Stimulated activated CD4-positive, alpha-beta T cell treated with anti-CD3 and anti-CD28 coated beads, Interleukin-1b, Interleukin-23, amount 100 ng/mL, for 1 hour (primary cell): ENCODE data around the gene MAGI3.
"Not testable (repeated sequence)": the region's sequence is repeated elsewhere in the genome, so short reads cannot be mapped to it uniquely, and the experiment has no call there.

Experiments used
- DNase-seq, 2 donors: peaks; one replicate each; pipeline ENCODE4 v3.0.0-alpha.2; 2020; ENCODE audit warnings: low read depth in 2 of 2

The MAGI3 gene

DNA sequence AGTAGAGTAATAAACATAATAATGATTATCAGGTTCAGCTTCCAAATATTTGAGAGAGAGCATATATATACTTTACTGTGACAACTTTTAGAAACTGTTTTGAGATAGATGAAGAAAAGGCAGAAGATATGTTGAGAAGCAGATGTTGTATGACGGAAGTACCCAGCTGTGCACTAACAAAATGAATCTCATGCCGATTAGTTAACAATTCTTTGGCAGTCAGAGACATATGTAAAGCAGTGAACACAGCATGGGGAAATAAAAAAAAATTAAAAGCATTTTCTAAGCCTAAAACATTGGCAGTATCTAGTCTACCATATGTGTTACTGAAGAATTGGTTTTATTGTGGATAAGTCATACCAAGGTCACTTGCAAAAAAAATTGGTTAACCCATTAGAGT lies 51.8 kb downstream of the MAGI3 start:
- DNase-seq = no peak

DNA sequence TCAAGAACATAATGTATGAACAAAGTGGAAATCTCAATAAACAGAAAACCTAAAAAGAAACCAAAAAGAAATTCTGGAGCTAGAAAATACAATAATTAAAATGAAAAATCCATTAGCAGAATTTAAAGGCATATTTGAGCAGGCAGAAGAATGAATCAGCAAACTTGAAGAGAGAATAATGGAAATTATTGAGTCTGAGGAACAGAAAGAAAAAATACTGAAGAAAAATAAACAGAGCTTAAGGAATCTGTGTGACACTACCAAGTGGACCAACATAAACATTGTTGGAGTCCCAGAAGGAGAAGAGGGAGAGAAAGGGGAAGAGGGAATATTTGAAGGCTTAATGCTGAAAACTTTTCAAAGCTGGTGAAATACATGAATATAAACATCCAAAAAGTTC lies 54.5 kb downstream of the MAGI3 start:
- DNase-seq = no peak

DNA sequence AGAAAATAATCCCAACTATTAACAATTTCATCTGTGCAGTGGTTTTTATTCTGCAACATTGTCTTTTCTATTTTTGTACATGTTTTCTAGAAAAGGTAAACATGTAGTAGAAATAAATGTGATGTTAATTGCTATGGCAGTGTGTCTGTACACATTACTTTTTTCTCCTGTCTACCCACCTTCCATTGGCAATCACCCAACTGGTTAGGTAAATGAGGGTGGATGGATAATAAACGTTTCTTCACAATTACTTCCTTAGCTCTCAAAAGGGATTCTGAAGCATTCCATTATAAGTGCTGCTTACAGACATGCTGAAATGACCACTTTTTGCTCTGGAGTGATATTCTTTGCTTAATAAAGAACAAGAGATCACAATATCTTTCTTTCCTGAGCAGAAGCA lies 61.4 kb downstream of the MAGI3 start:
- no peak for DNase-seq

DNA sequence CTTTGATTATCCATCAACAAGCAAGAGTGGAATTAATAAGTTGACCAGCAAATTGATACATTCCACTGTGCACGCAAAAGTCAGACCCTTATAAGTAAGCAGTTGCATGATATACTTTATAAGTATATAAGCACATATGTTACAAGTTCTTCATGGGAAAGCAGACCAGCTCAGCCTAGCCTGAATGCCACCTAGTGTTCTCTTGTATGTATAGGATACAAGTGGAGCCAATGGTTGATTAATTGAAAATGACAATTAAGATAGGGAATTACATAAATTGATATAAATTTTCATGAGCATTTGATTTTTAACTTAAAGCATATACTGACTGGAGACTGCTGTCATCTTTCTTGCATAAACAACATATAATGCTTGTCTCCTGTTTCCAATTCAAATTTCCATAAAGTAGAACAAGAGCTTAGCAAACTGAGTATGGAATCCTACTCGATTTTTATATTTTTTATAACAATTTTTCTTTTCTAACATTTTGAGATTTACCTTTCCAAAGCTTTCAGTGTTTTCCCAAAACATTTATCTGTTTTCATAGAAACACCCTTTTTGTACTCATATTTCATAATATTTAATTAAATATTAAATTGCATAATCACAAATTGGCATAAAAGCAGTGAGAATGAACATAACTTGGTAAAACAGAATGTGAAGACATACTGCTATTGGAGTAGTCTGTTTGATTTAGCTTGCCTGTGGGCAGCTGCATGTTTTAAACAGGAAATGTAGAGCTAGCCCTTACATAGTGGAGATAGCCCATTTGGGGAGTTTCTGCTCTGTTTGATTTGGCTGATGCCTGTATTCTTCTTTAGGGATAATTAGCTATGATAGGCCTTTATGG lies 62.8 kb downstream of the MAGI3 start:
- DNase-seq = no peak

DNA sequence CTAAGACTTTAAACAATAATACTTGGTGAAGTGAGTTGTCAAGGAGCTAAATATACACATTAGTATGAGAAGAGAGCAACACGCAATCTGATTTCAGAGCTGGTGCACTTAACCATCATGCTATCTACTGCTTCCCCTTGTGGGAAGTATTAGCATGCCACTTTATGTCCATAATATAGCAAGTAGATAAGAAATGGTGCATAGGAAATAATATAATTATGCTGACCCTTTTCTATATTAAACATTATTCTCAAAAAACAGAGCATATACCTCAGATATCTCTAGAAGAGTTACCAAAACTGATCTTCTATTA lies 63.4 kb downstream of the MAGI3 start:
- no peak for DNase-seq

DNA sequence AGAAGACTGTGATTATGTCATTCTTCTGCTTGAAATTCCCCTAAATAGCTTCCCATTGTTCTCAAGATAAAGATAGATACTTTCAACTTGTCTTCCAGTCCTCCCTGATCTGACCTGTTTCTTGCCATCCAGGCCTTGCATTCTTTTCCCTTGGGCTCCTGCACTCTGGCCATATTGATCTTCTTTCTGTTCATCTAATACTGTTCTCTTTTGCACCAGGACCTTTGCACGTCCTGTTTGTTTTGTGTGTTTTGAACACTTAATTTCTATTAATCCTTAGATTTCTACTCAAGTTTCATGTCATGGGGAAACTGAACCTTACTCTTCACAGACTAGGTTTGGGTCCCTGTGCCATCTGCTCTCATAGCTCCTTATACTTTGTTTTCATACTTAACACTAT lies 65.1 kb downstream of the MAGI3 start:
- no peak for DNase-seq

DNA sequence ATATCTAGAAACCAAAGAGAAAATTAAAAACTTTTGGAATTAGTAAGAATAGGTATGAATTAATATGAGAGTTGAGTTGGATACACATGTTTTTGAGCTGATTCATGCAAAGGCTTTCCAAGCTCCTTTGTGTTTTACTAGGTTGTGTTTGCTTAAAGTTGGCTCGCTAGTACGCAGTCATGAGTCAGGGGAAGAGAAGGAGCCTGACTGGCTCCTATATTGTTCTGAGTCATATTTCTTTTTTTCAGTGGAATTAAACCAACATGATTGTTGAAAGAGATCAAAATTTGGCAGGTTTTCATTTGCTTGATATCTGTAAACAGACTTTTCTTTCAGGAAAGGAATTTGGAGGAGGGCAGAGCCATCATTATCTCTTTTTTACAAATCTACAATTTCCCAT lies 66.7 kb downstream of the MAGI3 start:
- DNase-seq = no peak

DNA sequence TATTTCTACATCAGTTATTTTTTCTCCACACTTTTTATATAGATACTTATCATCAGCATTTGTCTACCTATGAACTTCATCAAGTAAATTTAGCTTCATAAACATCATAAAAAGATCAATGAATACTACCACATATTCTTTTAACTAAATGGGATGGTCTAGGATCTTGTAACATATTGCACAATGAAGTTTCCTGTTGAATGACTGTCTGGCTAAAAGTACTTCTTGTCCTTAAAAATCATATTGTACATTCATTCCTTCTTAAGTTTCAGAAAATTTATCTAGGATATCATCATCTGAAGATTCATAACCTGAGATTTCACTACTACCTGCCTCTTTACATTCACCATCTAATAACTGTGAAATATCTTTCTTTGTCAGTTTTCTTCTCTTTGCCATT lies 69.0 kb downstream of the MAGI3 start:
- DNase-seq = no peak

DNA sequence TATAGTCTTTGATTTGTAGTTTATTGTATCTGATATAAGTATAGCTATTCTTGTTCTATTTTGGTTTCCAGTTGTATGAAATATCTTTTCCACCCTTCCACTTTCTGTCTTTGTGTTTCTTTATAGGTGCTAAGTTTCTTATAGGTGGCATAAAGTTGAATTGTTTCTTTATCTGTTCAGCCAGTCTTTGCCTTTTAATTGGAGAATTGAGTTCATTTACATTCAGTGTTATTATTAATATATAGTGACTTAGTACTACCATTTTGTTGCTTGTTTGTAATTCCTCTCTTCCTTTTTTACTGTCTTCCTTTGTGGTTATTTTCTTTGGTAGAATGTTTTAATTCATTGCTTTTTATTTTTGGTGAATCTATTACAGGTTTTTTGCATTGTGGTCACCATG lies 77.7 kb downstream of the MAGI3 start:
- DNase-seq = no peak

DNA sequence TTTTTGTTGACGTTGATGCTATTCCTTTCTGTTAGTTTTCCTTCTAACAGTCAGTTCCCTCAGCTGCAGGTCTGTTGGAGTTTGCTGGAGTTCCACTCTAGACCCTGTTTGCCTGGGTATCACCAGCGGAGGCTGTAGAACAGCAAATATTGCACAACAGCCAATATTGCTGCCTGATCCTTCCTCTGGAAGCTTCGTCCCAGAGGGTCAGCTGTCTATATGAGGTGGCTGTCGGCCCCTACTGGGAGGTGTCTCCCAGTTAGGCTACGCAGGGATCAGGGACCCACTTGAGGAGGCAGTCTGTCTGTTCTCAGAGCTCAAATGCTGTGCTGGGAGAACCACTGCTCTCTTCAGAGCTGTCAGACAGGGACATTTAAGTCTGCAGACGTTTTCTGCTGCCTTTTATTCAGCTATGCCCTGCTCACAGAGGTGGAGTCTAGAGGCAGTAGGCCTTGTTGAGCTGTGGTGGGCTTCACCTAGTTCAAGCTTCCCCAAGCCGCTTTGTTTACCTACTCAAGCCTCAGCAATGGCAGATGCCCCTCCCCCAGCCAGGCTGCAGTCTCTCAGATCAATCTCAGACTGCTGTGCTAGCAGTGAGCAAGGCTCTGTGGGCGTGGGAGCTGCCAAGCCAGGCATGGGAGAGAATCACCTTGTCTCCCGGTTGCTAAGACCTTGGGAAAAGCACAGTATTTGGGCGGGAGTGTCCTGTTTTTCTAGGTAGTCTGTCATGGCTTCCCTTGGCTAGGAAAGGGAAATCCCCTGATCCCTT lies 88.3 kb downstream of the MAGI3 start:
- not testable (repeated sequence) for DNase-seq

DNA sequence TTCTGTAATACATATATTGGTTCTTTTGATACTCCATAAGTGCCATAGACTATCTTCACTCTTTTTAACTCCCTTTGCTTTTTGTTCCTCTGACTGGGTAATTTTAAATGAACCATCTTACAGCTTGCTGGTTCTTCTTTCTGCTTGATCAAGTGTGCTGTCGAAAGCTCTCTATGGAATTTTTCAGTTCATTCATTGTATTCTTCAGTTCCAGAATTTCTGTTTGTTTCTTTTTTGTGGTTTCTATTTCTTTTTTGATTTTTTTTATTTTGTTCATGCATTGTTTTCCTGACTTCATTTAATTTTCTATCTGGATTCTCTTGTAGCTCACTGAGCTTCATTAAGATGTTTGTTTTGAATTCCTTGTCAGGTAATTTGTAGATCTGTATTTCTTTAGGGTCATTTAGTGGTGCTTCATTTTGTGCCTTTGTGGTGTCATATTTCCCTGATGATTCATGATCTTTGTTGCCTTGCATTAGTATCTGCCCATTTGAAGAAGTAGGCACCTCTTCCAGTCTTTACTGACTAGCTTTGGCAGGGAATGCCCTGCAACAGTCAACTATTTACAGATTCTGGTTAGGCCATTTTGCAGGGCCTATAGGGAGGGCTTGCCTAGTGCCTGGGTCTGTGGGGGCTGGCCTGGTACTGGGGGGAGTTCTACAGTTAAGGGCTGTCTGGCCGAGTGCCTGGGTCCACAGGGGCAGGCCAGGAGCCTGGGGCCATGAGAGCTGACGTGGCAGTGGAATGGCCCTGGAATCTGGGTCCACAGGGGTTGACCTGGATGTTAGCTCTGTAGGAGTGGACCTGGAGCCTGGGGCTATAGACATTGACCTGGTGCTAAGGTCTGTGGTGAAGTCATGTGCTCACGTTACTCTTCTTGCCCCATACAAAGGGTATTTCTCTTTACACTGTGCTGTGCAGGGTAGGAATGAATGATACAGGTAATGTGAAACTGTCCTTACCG lies 89.7 kb downstream of the MAGI3 start:
- DNase-seq = no peak

DNA sequence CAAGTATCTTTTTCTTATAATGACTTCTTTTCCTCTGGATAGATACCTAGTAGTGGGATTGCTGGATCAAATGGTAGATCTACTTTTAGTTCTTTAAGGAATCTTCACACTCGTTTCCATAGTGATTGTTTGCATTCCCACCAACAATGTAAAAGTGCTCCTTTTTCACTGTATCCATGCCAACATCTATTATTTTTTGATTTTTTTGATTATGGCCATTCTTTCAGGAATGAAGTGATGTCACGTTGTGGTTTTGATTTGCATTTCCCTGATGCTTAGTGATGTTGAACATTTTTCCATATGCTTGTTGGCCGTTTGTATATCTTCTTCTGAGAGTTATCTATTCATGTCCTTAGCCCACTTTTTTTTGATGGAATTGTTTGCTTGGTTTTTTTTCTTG lies 94.8 kb downstream of the MAGI3 start:
- not testable (repeated sequence) for DNase-seq

DNA sequence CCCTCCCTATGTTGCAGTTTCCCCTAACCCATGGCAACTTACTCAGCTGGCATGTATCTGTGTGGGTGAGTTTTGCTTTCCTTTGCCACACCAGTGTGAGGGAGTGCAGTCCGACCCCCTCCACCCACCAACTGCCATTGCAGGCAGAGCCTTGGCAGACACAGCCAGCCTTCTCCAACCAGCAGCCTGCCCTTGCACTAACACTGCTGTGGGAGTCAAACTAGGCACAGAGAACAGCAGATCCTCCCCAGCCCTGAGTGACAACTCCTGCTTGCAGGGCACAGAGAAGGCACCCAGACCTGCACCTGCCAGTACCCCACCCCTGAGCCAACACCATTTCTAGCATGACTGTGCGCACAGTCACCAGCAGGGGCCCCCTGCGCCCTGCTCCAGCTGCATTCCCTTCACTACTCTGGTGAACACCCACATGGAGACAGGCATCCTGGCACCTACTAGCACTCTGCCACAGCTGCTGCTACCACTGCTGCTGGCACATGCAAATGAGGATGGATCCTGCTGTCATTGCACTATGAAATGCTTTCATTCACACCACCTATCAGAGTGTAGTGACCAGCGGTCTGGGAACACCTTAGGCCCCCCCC lies 98.4 kb downstream of the MAGI3 start:
- DNase-seq = no peak

DNA sequence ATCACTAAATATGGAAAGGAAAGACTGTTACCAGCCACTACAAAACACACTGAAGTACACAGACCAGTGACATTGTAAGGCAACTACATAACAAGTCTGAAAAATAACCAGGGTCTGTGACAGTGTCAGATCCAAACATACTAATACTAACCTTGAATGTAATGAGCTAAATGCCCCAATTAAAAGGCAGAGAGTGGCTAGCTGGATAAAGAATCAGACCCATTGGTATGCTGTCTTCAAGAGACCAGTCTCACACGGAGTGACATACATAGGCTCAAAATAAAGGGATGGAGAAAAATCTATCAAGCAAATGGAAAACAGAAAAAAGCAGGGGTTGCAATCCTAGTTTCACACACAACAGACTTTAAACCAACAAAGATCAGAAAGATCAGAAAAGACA lies 100.1 kb downstream of the MAGI3 start:
- no peak for DNase-seq

DNA sequence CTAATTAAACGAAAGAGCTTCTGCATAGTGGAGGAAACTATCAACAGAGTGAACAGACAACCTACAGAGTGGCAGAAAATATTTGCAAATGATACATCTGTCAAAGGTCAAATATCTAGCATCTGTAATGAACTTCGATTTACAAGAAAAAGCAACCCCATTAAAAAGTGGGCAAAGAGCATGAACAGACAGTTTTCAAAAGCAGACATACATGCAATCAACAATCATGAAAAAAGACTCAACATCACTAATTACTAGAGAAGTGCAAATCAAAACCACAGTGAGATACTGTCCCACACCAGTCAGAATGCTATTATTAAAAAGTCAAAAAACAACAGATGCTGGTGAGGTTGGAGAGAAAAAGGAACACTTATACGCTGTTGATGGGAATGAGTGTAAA lies 103.2 kb downstream of the MAGI3 start:
- DNase-seq = no peak

DNA sequence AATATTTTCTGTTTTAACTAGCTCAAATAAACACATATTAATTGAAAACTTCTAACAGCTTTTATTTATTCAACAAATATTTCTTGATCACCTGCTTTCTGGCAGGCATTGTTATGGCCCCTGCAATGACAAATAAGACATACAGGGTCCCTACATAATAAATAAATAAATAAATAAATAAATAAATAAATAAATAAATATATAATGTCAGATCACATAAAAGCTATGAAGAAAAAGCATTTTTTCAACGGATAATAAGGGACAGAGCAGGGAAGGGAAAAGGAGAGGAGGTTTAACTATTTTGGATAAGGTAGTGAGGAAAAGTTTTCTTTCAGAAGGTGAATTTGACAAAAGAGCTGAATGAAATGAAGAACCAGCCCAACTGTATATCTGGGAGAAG lies 115.0 kb downstream of the MAGI3 start:
- DNase-seq = no peak

DNA sequence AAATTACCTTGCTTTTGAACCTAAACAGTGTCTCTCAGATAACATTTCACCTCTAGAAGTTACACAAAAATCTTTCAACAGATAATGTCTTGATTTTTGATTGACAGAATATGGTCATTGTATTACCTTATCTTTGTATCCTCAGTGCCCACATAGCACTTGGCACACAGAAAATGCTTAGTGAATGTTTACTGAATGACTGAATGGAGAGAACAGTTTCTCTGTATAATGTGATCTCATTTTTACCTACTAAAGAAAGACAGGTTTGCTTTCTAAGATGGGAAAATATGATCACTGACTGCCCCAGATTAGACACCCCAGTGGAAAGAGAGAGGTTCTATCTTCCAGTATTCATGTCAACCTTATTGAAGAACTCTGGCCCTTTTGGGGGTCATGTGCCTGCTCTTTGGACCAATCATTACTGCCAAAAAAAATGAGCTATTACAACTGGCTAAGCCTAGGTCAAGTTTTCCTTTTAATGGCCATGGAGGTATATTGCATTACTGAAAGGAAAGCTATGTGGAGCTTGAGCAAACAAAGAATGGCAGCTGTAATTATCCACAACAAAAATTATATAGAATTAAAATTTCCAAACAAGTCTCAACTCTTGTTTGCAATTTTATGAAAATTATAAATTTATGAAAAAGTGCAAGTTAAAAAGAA lies 117.4 kb downstream of the MAGI3 start:
- DNase-seq = no peak

DNA sequence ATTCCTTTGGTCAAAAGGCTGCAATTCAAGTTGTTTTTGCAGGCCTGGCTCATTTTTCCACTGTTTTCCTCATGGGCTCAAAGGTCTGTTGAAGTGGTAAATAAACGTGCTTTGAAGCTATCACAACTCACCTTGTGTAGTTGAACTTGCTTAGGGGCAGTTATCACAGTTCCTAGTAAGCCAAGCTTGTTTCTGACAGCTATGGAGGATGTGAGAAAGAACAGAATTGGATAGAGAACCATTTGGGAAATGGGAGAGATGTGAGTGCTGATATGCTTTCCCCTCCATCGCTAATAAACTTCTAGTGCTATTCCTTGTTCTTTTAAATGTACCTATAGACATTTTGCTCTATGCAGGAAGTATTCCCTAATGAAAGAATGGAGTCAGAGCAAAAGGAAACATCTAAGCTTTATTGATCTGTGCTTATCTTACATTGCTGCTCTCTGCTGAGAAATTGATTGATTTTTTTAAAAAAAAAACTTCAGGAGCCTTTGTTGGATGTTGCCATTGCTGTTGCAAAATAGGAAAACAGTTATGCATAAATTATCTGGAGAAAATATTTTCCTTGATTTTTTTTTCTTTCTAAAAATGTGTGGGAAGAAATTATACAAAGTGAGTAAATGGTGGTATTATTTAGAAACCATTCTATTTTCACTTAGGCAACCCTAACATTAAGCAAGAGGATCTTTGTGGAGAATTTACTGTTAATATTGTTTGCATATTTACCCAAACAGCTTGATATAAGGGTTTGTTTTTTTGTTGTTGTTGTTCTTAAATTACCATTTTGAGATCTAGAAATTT lies 118.2 kb downstream of the MAGI3 start:
- no peak for DNase-seq

DNA sequence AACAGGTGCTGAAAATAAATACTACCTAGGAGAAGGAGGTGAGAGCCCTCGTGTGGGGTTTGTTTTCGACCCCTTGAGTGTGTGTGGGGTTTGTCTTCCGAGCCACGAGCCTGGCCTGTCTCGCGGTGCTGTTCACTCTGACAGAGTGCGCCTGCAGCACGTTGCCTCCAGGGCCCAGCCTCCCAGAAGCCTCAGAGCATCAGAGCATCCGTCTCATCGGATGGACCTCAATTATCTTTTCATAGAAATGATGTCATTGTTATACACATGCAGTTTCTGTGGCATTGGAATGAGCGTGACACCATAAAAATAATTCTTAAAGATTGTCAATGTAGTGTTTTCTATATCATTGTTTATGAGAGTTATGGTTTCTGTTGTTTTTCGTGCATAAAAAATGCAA lies 119.5 kb downstream of the MAGI3 start:
- DNase-seq = not testable (repeated sequence)

DNA sequence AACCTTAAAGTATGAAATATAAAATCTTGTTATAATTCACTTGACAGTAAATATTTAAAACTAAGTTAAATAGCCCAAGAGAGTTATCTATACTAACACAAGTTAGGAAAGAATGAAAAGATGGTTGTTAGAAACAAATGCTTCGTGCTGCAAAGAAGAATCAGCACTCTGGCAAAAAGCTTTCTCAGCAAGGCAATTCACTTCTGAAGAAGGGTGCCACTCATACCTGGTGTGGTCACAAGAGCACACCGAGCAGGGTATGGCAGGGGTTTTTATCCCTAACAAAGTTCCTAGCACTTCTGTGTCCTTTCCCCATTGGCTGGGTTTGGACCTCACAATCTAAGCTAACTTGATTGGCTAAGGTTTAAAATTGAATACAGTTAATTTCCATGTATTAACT lies 121.0 kb downstream of the MAGI3 start:
- DNase-seq = no peak

DNA sequence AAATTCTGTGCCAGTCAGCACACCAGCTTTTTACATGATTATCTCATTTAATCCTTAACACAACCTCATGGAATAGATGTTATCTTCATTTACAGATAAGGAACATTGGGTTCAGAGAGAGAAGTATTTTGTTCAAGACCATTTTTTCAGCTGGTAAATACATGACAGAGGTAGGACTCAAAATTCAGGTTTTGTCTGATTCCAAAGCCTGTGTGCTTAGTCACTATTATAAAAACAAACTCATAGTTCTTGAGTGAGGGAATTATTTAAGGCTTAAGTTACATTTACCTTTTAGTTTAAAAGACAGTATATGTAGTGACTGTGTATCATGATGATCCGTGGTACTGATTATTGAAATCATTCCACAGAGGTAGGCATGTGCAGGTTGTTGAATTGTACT lies 125.2 kb downstream of the MAGI3 start:
- no peak for DNase-seq
